Measurements from ENCODE around the gene ARHGAP10. TPM values are rescaled to one million over a fixed set of nuclear protein-coding genes. Genes with fewer than 3 reads are reported as not detected.

ARHGAP10 gene
- total and polyA plus RNA-seq, 2 donors (not counting 1 experiment from before 2014, with no cell fraction given) = 0.10 to 0.34 TPM

GRCh38 chr4:147770831-147771230, 38.9 kb downstream of the ARHGAP10 start:
- POLR2A ChIA-PET = no interaction called here
- DNase-seq = no peak
- intact Hi-C loops (cut with micrococcal nuclease) = no loop called here
- Histone ChIP-seq H3K4me3 (ENCODE audit: control extremely low read depth in 1 of 5, extremely low read depth in 1 of 5, insufficient read depth in 1 of 5, low read depth in 2 of 5, low read length in 4 of 5) (no peak overlapping the region), H3K27ac (ENCODE audit: low read length in 2 of 2) (no peak overlapping the region), H3K9me3 (ENCODE audit: control extremely low read depth in 1 of 3, control insufficient read depth in 2 of 3, insufficient read depth in 1 of 3, low read length in 2 of 3) (no peaks in the 10 kb centered on the region), H3K9ac (ENCODE audit: low read length) (no peak overlapping the region), H3K4me2 (replicated peaks; ENCODE audit: low read depth, low read length, poor library complexity, severe bottlenecking) (no peak overlapping the region), H3K36me3 (replicated peaks in 1 of 2; ENCODE audit: control extremely low read depth in 1 of 2, control insufficient read depth in 1 of 2, extremely low read depth in 1 of 2, insufficient read depth in 2 of 2, low read length in 1 of 2) (no peaks in the 10 kb centered on the region), H3K4me1 (ENCODE audit: control insufficient read depth in 2 of 2, insufficient read depth in 2 of 2, low read length in 2 of 2) (no peaks in the 10 kb centered on the region), H4K20me1 (ENCODE audit: control insufficient read depth, insufficient read depth, low read length, poor library complexity, severe bottlenecking) (no peaks in the 10 kb centered on the region), H3K79me2 (ENCODE audit: control insufficient read depth, insufficient read depth, low read length) (no peaks in the 10 kb centered on the region), H3K27me3 (replicated peaks in 1 of 4; ENCODE audit: control extremely low read depth in 1 of 4, control insufficient read depth in 3 of 4, insufficient read depth in 4 of 4, low read length in 3 of 4) (no peaks in the 10 kb centered on the region), H2AFZ (ENCODE audit: insufficient read depth, low read depth, low read length, poor library complexity, severe bottlenecking) (no peak overlapping the region)
- Mint-ChIP-seq H3K4me3 (no peak overlapping the region), H3K9me3 (ENCODE audit: insufficient read depth) (no peaks in the 10 kb centered on the region), H3K27ac (no peak overlapping the region), H3K27me3 (no peaks in the 10 kb centered on the region), H3K4me1 (no peaks in the 10 kb centered on the region)
- TF ChIP-seq CTCF (IDR thresholded peaks at IDR 0.05) = no peak
- no peak for TF ChIP-seq EZH2 (IDR thresholded peaks at IDR 0.05; ENCODE audit: borderline replicate concordance, insufficient read depth, low read depth, low read length, poor library complexity, severe bottlenecking)
- ATAC-seq (ENCODE audit: low read depth) = no peak
- CTCF ChIA-PET = no interaction called here
- 100% methylated on average over 1 of the region's 2 CpGs for WGBS (ENCODE audit: insufficient coverage)

GRCh38 chr4:147772056-147772455, 40.2 kb downstream of the ARHGAP10 start:
- Histone ChIP-seq H3K9ac (ENCODE audit: low read length) (no peak overlapping the region), H3K9me3 (ENCODE audit: control extremely low read depth in 1 of 3, control insufficient read depth in 2 of 3, insufficient read depth in 1 of 3, low read length in 2 of 3) (no peaks in the 10 kb centered on the region), H3K36me3 (replicated peaks in 1 of 2; ENCODE audit: control extremely low read depth in 1 of 2, control insufficient read depth in 1 of 2, extremely low read depth in 1 of 2, insufficient read depth in 2 of 2, low read length in 1 of 2) (no peaks in the 10 kb centered on the region), H3K79me2 (ENCODE audit: control insufficient read depth, insufficient read depth, low read length) (no peaks in the 10 kb centered on the region), H3K4me1 (ENCODE audit: control insufficient read depth in 2 of 2, insufficient read depth in 2 of 2, low read length in 2 of 2) (no peaks in the 10 kb centered on the region), H3K27me3 (replicated peaks in 1 of 4; ENCODE audit: control extremely low read depth in 1 of 4, control insufficient read depth in 3 of 4, insufficient read depth in 4 of 4, low read length in 3 of 4) (no peaks in the 10 kb centered on the region), H3K4me2 (replicated peaks; ENCODE audit: low read depth, low read length, poor library complexity, severe bottlenecking) (no peak overlapping the region), H4K20me1 (ENCODE audit: control insufficient read depth, insufficient read depth, low read length, poor library complexity, severe bottlenecking) (no peaks in the 10 kb centered on the region), H3K4me3 (ENCODE audit: control extremely low read depth in 1 of 5, extremely low read depth in 1 of 5, insufficient read depth in 1 of 5, low read depth in 2 of 5, low read length in 4 of 5) (no peak overlapping the region), H3K27ac (ENCODE audit: low read length in 2 of 2) (no peak overlapping the region), H2AFZ (ENCODE audit: insufficient read depth, low read depth, low read length, poor library complexity, severe bottlenecking) (no peak overlapping the region)
- no peak overlapping the region for H3K4me3 Mint-ChIP-seq
- no peaks in the 10 kb centered on the region for H3K9me3 Mint-ChIP-seq (ENCODE audit: insufficient read depth)
- no peak for TF ChIP-seq EZH2 (IDR thresholded peaks at IDR 0.05; ENCODE audit: borderline replicate concordance, insufficient read depth, low read depth, low read length, poor library complexity, severe bottlenecking)
- no peak for TF ChIP-seq CTCF (IDR thresholded peaks at IDR 0.05)
- no peaks in the 10 kb centered on the region for H3K4me1 Mint-ChIP-seq
- DNase-seq = no peak
- ATAC-seq (ENCODE audit: low read depth) = no peak
- ChIA-PET POLR2A (no interaction called here), CTCF (no interaction called here)
- intact Hi-C loops (cut with micrococcal nuclease) = no loop called here
- H3K27ac Mint-ChIP-seq = no peak overlapping the region
- H3K27me3 Mint-ChIP-seq = no peaks in the 10 kb centered on the region
- WGBS (ENCODE audit: insufficient coverage) = 84% methylated on average over 8 of the region's 8 CpGs

All from B cell (primary cell).